IPS-20b (cell line): ENCODE results near the gene PLA2G4D.
"Not testable (repeated sequence)": the region's sequence is repeated elsewhere in the genome, so short reads cannot be mapped to it uniquely, and the experiment has no call there.

Experiments used
- H3K27ac ChIP-seq: one replicate; pipeline ENCODE4 v1.5.1; 2013; ENCODE audit warnings: low read length
- H3K27me3 ChIP-seq: 2 replicates; pipeline ENCODE4 v1.6.1; 2013; ENCODE audit warnings: mild to moderate bottlenecking, low read length, inconsistent platforms; ENCODE audit not compliant: insufficient read depth
- H3K36me3 ChIP-seq: 2 replicates; pipeline ENCODE4 v1.6.1; 2013; ENCODE audit warnings: low read depth, mild to moderate bottlenecking, inconsistent platforms, low read length, moderate library complexity; ENCODE audit not compliant: insufficient read depth
- H3K4me1 ChIP-seq: 2 replicates; pipeline ENCODE4 v1.6.1; 2013; ENCODE audit warnings: mild to moderate bottlenecking, control low read depth, inconsistent platforms, low read length, moderate library complexity; ENCODE audit not compliant: insufficient read depth
- H3K4me3 ChIP-seq: 2 replicates; pipeline ENCODE4 v1.5.1; 2013; ENCODE audit warnings: mild to moderate bottlenecking, low read length, inconsistent platforms
- H3K9ac ChIP-seq: 2 replicates; pipeline ENCODE4 v1.6.1; 2013; ENCODE audit warnings: low read depth, mild to moderate bottlenecking, inconsistent platforms, low read length, moderate library complexity
- H3K9me3 ChIP-seq: 2 replicates; pipeline ENCODE4 v1.6.1; 2013; ENCODE audit warnings: mild to moderate bottlenecking, low read depth, low read length, inconsistent platforms; ENCODE audit not compliant: insufficient read depth

PLA2G4D gene

DNA sequence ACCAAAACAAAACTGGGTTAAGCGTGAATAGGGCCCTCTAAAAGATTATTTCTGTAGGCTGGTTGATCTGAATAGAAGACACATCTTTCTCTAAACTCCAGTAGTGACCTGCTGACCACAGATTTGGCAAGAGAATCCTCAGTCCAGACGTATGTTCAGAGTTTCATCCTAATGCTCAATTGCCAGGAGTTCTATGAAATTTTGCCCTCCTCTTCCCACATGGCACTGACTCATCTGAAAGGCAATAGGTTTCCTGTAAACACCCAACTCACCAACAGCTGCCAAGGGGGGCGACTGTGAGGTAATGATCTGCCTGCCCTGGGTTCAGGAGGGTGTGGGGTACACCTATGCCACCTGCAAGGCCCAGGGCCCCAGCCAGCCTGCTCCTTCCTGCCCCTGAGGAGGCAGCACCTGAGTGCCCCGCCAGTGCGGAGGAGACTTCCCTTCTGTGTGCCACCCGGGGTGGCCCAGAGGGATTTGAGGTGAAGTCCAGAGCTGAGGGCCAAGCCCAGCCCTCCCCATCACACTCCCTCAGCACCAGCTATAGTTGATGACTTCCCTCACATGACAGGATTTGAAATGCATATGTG lies 8.4 kb upstream of the PLA2G4D start:
- no peak overlapping the region for H3K4me3 ChIP-seq
- H3K9ac ChIP-seq, result no peak overlapping the region
- no peaks in the 10 kb centered on the region; the same call in 1 of the 2 replicates for H3K4me1 ChIP-seq
- H3K27me3 ChIP-seq, result no peaks in the 10 kb centered on the region
- no peak overlapping the region for H3K27ac ChIP-seq
- no peaks in the 10 kb centered on the region for H3K36me3 ChIP-seq
- H3K9me3 ChIP-seq, result no peaks in the 10 kb centered on the region

DNA sequence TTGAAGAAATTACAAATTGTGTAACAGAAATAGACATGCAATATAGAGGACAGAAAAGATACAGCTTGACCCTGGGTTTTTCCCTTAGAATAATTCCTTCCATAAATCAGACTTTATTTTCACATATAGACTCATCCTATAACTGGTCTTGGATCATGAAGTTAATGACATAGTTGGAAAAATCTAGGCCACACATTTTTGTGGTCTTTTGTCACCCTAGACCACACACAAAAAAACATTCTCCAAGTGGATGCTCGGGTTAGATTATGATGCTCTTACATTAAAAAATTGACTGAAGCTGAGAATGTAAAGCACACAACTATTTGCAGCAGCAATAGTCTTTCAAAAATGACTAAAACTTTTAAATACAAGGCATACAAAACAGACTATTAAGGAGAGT lies 7.5 kb upstream of the PLA2G4D start:
- Histone ChIP-seq H3K36me3 (no peaks in the 10 kb centered on the region), H3K4me1 (no peaks in the 10 kb centered on the region; the same call in 1 of the 2 replicates), H3K27ac (no peak overlapping the region), H3K27me3 (no peaks in the 10 kb centered on the region), H3K9ac (no peak overlapping the region), H3K4me3 (no peak overlapping the region), H3K9me3 (no peaks in the 10 kb centered on the region)

DNA sequence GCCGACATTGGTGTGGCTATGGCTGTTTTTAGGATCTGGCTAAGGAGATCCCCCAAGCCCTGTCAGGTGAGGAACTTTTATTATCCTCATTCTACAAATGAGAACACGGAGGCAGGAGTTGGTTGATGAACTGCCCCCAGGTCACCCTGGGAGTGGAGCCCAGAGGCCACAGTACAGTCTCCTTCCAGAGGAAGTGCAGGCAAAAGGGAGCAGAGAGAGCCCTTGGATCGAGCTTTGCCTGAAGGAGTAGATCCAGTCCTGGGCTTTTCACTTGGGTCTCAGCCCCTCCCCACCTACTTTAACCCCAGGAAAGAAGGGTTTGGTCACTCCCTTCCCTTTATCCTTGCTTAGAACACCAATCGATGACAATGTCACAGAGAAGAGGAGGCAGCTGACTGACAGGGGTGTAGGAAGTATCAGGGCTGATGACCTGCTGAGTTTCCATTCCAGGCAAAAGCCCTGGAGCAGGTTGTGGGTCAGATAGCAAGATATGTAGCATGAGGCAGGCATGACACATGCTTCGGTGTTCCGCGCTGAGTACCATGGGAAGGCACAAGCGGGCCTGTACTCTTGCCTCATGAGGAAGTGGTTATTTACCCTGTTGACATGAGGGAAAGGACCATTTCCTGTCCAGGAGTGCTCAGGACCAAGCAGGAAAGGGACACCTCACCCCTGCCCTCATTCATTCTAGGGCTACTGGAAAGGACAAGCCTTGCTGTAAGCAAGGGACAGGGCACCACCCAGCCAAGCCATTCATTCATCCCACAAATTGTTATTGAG lies 5.8 kb upstream of the PLA2G4D start:
- H3K27ac ChIP-seq, result no peak overlapping the region
- no peaks in the 10 kb centered on the region for H3K36me3 ChIP-seq

DNA sequence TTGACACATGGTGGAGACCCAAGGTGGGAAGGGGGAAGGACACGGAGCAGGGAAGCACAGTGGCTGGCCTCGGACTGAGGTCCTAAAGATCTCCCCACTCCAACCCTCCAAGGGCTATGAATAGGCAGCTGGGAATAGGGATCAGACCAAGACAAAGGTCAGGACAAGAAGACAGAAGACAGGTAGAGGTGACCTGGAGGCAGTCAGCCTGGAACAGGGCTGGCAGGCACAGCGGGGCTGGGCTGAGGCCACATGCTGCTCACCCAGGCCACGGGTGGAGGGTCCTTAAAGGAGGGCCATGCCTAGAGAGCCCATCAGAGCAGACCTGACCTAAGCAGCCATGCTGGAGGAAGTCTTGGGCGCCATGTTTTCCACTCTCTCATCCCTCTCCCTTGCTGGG lies 2.7 kb upstream of the PLA2G4D start:
- Histone ChIP-seq H3K4me1 (peaks cover 3% of the 10 kb centered on the region; the same call in 1 of the 2 replicates), H3K27me3 (no peaks in the 10 kb centered on the region), H3K27ac (no peak overlapping the region), H3K4me3 (no peak overlapping the region), H3K9me3 (no peaks in the 10 kb centered on the region), H3K9ac (no peak overlapping the region), H3K36me3 (no peaks in the 10 kb centered on the region)

More for the DNA sequence above, 5.8 kb upstream of the PLA2G4D start:
- H3K9me3 ChIP-seq, result no peaks in the 10 kb centered on the region
- no peaks in the 10 kb centered on the region for H3K27me3 ChIP-seq
- H3K9ac ChIP-seq, result no peak overlapping the region
- H3K4me1 ChIP-seq, result no peaks in the 10 kb centered on the region; the same call in 1 of the 2 replicates
- H3K4me3 ChIP-seq, result no peak overlapping the region

DNA sequence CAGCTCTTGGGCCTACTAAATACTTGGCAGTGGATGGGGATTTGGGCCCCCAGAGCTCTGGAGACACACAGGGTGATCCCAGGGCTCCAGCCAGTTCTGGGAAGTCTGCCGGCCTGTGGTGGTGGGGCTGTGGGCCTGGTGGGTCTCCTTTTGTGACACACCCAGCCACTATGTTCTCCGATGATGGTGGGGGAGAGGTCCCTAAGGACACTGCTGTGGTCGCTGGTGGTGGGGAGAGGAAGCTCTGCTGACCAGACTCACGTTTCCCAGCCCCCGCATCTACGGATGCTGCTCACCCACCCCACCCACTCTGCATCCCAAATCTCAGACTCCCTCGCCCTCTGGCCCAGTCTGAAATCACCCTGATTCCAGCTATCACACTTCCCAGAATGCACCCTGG lies 396 bp downstream of the PLA2G4D start:
- no peaks in the 10 kb centered on the region for H3K9me3 ChIP-seq
- H3K27me3 ChIP-seq, result no peaks in the 10 kb centered on the region
- H3K27ac ChIP-seq, result no peak overlapping the region
- no peak overlapping the region for H3K9ac ChIP-seq
- H3K36me3 ChIP-seq, result no peaks in the 10 kb centered on the region
- peaks cover 3% of the 10 kb centered on the region; the same call in 1 of the 2 replicates for H3K4me1 ChIP-seq
- H3K4me3 ChIP-seq, result no peak overlapping the region

DNA sequence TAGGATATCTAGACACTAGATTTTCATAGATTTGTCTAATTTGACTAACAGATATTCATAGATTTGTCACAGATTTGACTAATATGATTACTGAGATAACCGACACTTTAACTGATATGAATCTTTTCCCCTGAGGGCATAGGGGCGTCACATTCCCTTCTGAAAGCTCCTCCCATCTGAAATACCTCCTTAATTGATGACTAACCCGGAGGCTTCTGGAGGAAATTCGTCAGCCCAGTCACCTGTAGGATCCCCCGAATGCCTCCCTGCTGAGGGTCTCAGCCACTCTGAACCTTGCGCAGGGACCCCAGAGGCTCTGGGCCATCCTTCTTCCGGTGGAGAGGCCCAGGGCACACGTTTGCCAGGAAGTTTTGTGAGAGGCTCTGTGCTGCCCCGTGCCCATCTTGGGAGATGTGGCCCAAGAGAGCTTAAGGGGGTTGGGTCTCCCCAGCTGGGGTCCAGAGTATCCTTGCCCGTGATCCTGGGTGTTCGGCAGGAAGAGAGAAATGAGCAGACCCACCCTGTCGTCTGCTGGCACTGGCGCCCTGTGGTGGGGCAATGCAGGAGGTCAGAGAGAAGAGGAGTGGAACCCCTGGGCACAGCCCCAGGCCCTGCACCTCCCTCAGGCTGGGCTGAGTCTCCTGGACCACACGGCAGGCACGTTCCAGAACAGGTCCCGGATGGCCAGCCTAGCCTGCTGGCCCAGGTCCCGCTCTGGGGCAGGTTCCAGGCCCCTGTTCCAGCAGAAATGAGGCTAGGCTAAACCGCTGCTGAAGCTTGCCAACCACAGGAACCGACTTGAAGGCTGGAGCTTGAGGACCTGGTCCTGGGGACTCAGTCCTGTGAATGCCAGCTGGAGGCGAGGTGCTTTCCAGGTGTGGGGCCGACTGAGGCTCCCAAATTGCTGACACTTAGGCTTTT lies 1.7 kb downstream of the PLA2G4D start:
- Histone ChIP-seq H3K4me1 (peaks cover 3% of the 10 kb centered on the region; the same call in 1 of the 2 replicates), H3K36me3 (no peaks in the 10 kb centered on the region), H3K27me3 (no peaks in the 10 kb centered on the region), H3K9me3 (no peaks in the 10 kb centered on the region), H3K27ac (no peak overlapping the region), H3K4me3 (no peak overlapping the region), H3K9ac (no peak overlapping the region)

DNA sequence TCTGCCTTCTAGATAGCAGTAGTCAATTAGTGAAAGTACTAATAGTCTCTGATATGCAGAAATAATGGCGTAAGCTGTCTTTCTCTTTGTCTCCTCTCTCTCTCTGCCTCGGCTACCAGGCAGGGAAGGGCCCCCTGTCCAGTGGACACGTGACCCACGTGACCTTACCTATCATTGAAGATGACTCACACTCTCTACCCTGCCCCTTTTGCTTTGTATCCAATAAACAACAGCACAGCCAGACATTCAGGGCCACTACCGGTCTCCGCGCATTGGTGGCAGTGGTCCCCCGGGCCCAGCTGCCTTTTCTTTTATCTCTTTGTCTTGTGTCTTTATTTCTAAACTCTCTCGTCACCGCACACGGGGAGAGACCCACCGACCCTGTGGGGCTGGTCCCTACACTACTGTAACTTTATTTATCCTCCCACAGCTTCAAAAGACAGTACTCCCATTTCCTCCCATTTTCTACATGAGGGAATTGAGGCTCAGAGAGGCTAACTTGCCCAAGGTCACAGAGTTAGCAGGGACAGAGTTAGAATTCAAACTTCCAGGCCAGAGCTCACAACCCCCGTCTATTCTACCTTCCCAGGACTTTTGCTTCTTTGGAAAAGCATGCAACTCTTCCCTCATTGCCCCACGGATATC lies 2.5 kb downstream of the PLA2G4D start:
- H3K27me3 ChIP-seq, H3K4me1 ChIP-seq, H3K27ac ChIP-seq, H3K36me3 ChIP-seq, H3K9me3 ChIP-seq, H3K9ac ChIP-seq, H3K4me3 ChIP-seq: not testable (repeated sequence)

DNA sequence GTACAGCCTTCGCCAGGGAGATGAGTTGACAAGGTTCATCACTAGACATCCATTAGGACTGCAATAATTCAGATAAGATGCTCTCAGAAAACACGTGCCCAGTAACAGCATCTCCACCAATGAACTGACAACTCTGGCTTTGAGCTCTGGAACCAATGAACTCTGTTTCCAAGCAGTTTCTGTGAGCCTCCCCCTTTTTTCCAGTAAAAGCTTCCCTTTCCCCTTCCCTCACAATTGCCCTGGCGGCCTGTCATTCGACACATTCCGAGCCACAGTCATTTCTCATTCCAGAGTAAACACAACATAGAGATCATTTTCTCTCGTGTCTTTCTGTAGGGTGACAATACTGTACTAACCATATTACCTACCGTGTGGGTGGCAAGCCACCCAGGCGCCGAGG lies 3.6 kb downstream of the PLA2G4D start:
- Histone ChIP-seq H3K9ac (no peak overlapping the region), H3K27ac (no peak overlapping the region), H3K4me3 (no peak overlapping the region), H3K4me1 (peaks cover 3% of the 10 kb centered on the region; the same call in 1 of the 2 replicates), H3K36me3 (no peaks in the 10 kb centered on the region), H3K9me3 (no peaks in the 10 kb centered on the region), H3K27me3 (no peaks in the 10 kb centered on the region)

DNA sequence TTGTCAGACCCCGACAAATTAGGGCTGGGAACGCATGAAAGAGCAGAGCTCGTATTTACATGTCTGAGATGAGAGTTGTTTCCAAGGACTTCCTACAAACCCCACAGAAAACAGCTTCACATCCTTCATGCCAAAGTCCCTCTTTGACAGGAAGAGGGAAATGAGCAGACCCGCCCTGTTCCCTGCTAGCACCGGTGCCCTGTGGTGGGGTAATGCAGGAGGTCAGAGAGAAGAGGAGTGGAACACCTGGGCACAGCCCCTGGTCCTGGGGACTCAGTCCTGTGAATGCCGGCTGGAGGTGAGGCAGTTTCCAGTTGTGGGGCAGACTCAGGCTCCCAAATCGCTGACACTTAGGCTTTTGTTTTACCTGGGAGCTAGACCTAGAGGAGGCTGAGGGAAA lies 4.0 kb downstream of the PLA2G4D start:
- no peak overlapping the region for H3K27ac ChIP-seq
- H3K36me3 ChIP-seq, result no peaks in the 10 kb centered on the region

DNA sequence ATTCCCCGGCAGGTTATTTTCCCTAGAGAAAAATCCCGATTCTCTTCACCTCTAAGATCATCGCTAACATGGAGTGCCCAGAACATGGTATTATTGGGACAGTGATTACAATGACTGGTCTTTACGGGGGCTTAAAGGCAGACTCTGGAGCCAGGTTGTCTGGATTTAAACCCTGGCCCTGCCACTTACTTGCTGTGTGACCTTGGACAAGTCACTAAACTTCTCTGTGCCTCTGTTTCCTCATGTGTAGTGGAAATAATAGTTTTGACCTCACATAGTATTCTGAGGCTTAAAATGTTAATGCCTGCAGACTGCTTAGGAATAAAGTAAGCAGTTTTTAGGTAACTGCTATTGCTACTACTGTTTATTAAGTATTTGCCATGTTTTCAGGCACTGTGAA lies 4.4 kb downstream of the PLA2G4D start:
- Histone ChIP-seq H3K9me3 (no peaks in the 10 kb centered on the region), H3K36me3 (no peaks in the 10 kb centered on the region), H3K27ac (no peak overlapping the region), H3K9ac (no peak overlapping the region), H3K27me3 (no peaks in the 10 kb centered on the region), H3K4me3 (no peak overlapping the region), H3K4me1 (peaks cover 3% of the 10 kb centered on the region; the same call in 1 of the 2 replicates)

More for the DNA sequence above, 4.0 kb downstream of the PLA2G4D start:
- Histone ChIP-seq H3K9me3 (no peaks in the 10 kb centered on the region), H3K4me3 (no peak overlapping the region), H3K9ac (no peak overlapping the region), H3K4me1 (peaks cover 3% of the 10 kb centered on the region; the same call in 1 of the 2 replicates), H3K27me3 (no peaks in the 10 kb centered on the region)
